ENCODE measurements around the gene NEU2. TPM values are rescaled to one million over a fixed set of nuclear protein-coding genes. Genes with fewer than 3 reads are reported as not detected.

Gene NEU2
- total and polyA plus RNA-seq, 10 of the 15 experiments (the other 5 are each of a cell fraction or from before 2014, with no cell fraction given), result not detected

- TF ChIP-seq CUX1 (IDR thresholded peaks at IDR 0.05; ENCODE audit: insufficient replicate concordance, low read depth, low read length), result no peak
- no peak for TF ChIP-seq ZBTB11 (CRISPR knock-in tag; IDR thresholded peaks at IDR 0.05)
- no peak for TF ChIP-seq ZNF24 (IDR thresholded peaks at IDR 0.05)
- no peak for TF ChIP-seq CEBPB (IDR thresholded peaks at IDR 0.05; ENCODE audit: borderline replicate concordance in 1 of 2, low read depth in 2 of 2, low read length in 2 of 2)
- no peak for TF ChIP-seq MEF2B (IDR thresholded peaks at IDR 0.05; ENCODE audit: partially characterized antibody, poor library complexity, severe bottlenecking)
- TF ChIP-seq E2F4 (IDR thresholded peaks at IDR 0.05; ENCODE audit: low read depth, low read length), result no peak
- no peak for TF ChIP-seq ZBTB4 (CRISPR knock-in tag; IDR thresholded peaks at IDR 0.05)
- TF ChIP-seq BHLHE40 (IDR thresholded peaks at IDR 0.05; ENCODE audit: borderline replicate concordance in 1 of 2, low read depth in 2 of 2, low read length in 1 of 2), result peak; percentile 29 to 36; a peak in 3 of 4 replicates
- no peak for TF ChIP-seq PAX8 (IDR thresholded peaks at IDR 0.05)
- TF ChIP-seq JUNB (IDR thresholded peaks at IDR 0.05), result peak; percentile 72
- TF ChIP-seq POLR2A (IDR thresholded peaks at IDR 0.05; ENCODE audit: low read depth, low read length), result peak; percentile 61
- TF ChIP-seq SUZ12 (IDR thresholded peaks at IDR 0.05; ENCODE audit: unreplicated experiment), result no peak
- TF ChIP-seq SUPT20H (IDR thresholded peaks at IDR 0.05; ENCODE audit: borderline replicate concordance, control insufficient read depth, low read depth, low read length), result no peak
- TF ChIP-seq KDM1A (IDR thresholded peaks at IDR 0.05; ENCODE audit: borderline replicate concordance), result no peak
- no peak for TF ChIP-seq SREBF2 (IDR thresholded peaks at IDR 0.05; ENCODE audit: low read length)
- TF ChIP-seq SMAD1 (IDR thresholded peaks at IDR 0.05; ENCODE audit: low read depth, partially characterized antibody), result peak; percentile 10
- TF ChIP-seq NBN (IDR thresholded peaks at IDR 0.05), result peak; percentile 39; the same call in 1 of the 2 replicates
Observed at GRCh38 chr2:233060980-233061590, 28.6 kb downstream of the NEU2 start (continued).
